KOPT-K1 (cell line): Measurements from ENCODE around the gene TIA1.
"Not testable (repeated sequence)": the region's sequence is repeated elsewhere in the genome, so short reads cannot be mapped to it uniquely, and the experiment has no call there.

ENCODE experiments used
- H3K27ac ChIP-seq: fragments of 200-600 bp; sonication (generic); 2 replicates; pipeline ENCODE4 v1.5.1; 2016; ENCODE audit warnings: antibody characterized with exemption, mild to moderate bottlenecking, low read depth, low read length; ENCODE audit not compliant: poor library complexity, severe bottlenecking
- H3K36me3 ChIP-seq: fragments of 200-600 bp; sonication (generic); 2 replicates; pipeline ENCODE4 v1.5.1; 2017; ENCODE audit warnings: antibody characterized with exemption, mild to moderate bottlenecking, low read length, moderate library complexity; ENCODE audit not compliant: insufficient read depth
- H3K9me3 ChIP-seq: fragments of 200-600 bp; sonication (generic); 2 replicates; pipeline ENCODE4 v1.5.1; 2017; ENCODE audit warnings: antibody characterized with exemption, low read length, mild to moderate bottlenecking; ENCODE audit not compliant: insufficient read depth, poor library complexity, severe bottlenecking

The TIA1 gene

GRCh38 chr2:70248181-70248847 is at the start of gene TIA1:
Gene TIA1, minus strand, starts transcription at chr2:70248628. Its CDS starts 198 bp downstream, at chr2:70248430.
- peak within 1 kb of the TSS; percentile 97 for H3K27ac ChIP-seq
- H3K9me3 ChIP-seq = no peaks in the 10 kb centered on the region
- H3K36me3 ChIP-seq = peaks cover 28% of the 10 kb centered on the region

GRCh38 chr2:70297828-70298227 is 49.4 kb upstream of the TIA1 start:
- H3K27ac ChIP-seq, H3K9me3 ChIP-seq: not testable (repeated sequence)
- peaks cover 47% of the 10 kb centered on the region for H3K36me3 ChIP-seq

GRCh38 chr2:70283500-70284191 is 35.2 kb upstream of the TIA1 start:
- H3K27ac ChIP-seq = no peak overlapping the region
- no peaks in the 10 kb centered on the region for H3K9me3 ChIP-seq
- peaks cover 100% of the 10 kb centered on the region for H3K36me3 ChIP-seq

DNA sequence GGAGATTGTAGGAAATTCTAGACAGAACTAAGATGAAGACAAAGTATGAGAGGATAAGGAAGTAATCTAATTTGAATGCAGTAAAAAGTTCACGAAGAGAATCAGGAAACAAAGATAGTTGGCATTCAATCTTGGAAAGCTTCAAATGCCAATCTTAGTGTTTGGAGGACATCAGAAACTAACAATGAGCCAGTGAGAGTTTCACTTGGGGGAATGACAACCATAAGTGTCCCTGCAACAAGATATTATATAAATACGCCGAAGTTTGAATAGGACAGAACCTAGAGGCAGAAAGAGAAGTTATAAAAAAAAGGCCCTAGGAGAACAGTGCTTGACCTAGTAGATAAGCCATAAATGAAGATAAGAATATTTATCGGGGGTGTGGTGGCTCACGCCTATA is 34.0 kb upstream of the TIA1 start:
- peaks cover 100% of the 10 kb centered on the region for H3K36me3 ChIP-seq
- H3K9me3 ChIP-seq = no peaks in the 10 kb centered on the region
- H3K27ac ChIP-seq = no peak overlapping the region

GRCh38 chr2:70280242-70280798 is 31.9 kb upstream of the TIA1 start:
- Histone ChIP-seq H3K9me3 (no peaks in the 10 kb centered on the region), H3K27ac (no peak overlapping the region), H3K36me3 (peaks cover 98% of the 10 kb centered on the region)

DNA sequence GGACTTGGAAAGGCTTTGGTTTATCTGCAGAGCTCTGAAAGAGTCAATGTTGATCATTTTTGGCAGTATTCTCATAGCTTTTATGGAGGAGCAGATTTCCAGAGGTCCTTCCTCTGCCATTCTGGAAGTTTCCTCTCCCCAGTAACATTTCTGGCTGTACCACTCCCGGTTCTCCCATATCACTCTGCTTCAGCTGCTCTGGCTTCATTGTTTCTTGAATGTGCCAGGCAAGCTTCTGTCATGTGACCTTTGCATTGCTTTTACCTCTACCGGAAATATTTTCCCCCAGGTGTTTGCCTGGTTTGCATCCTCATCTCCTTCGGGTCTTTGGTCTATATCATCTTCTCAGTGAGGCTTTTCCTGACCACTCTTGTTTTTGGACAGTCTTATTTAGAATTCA is 21.9 kb upstream of the TIA1 start:
- no peaks in the 10 kb centered on the region for H3K9me3 ChIP-seq
- no peak overlapping the region for H3K27ac ChIP-seq
- H3K36me3 ChIP-seq = peaks cover 13% of the 10 kb centered on the region

DNA sequence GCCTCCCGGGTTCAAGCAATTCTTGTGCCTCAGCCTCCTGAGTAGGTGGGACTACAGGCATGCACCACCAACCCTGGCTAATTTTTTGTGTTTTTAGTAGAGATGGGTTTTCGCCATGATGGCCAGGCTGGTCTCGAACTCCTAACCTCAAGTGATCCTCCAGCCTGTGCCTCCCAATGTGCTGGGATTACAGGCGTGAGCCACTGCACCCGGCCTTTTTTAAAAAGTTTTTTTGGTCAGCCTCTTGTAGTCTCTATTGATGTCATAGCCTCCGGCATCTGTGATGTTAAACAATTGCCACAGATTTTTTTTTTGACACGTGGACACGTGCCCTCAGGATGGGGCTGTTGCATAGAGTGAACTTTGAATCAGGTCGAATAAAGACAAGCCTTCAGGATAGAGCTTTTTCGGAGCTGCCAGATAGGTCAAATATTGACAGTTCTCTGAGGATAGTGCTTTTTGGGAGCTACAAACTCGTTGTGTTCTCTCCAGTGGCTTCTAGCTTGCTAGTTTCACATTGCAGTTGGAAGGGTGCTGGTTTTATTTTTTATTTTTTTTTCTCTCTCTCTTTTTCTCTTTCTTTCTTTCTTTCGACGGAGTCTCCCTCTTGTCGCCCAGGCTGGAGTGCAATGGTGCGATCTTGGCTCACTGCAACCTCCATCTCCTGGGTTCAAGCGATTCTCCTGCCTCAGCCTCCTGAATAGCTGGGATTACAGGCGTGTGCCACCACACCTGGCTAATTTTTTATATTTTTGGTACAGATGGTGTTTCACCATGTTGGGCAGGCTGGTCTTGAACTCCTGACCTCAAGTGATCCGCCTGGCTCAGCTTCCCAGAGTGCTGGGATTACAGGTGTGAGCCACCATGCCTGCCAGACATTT is 21.2 kb upstream of the TIA1 start:
- peaks cover 14% of the 10 kb centered on the region for H3K36me3 ChIP-seq
- not testable (repeated sequence) for H3K27ac ChIP-seq, H3K9me3 ChIP-seq

DNA sequence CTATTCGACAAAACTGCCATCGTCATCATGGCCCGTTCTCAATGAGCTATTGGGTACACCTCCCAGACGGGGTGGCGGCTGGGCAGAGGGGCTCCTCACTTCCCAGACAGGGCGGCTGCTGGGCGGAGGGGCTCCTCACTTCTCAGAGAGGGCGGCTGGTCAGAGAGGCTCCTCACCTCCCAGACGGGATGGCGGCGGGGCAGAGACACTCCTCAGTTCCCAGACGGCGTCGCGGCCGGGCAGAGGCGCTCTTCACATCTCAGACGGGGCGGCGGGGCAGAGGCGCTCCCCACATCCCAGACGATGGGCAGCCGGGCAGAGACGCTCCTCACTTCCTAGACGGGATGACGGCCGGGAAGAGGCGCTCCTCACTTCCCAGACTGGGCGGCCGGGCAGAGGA is 18.5 kb upstream of the TIA1 start:
- not testable (repeated sequence) for H3K9me3 ChIP-seq, H3K27ac ChIP-seq
- peaks cover 29% of the 10 kb centered on the region for H3K36me3 ChIP-seq

DNA sequence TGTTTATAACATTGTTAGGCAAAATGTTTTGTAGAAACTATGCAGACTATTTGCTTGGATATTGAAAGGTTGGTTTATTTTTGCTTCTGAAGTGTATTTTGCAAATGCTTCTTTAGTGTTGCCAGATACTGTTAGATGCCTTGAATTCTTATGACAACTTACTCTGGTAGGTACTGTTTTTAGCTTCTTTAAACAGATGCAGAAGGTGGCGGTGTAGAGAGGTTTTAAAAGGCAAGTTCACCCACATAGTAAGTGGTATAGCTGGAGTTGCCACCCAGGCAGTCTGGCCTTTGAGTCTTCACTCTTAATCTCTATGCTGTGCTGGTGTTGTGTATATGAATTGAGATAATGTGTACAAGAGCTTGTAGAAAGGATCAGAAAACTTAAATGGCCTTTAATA is 13.1 kb upstream of the TIA1 start:
- Histone ChIP-seq H3K36me3 (peaks cover 49% of the 10 kb centered on the region), H3K27ac (no peak overlapping the region), H3K9me3 (no peaks in the 10 kb centered on the region)

DNA sequence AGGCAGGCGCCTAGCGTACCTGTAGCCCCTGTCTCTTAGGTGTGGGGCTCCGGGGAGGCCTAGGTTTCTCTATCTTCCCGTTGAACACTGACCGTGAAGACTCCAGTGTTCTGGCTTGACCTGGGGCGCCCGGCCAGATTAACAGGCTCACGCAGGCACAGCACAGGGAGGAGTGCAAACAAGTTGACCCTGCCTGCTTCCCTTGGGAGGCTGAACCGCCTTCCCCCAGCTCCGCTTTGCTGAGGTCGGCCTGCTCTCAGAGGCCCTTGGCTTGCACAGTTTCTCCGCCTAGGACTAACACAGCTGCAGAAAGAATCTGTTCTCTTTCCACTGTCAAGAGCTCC is 10.1 kb upstream of the TIA1 start:
- Histone ChIP-seq H3K27ac (peak overlapping the region; percentile 68), H3K36me3 (peaks cover 31% of the 10 kb centered on the region), H3K9me3 (no peaks in the 10 kb centered on the region)

DNA sequence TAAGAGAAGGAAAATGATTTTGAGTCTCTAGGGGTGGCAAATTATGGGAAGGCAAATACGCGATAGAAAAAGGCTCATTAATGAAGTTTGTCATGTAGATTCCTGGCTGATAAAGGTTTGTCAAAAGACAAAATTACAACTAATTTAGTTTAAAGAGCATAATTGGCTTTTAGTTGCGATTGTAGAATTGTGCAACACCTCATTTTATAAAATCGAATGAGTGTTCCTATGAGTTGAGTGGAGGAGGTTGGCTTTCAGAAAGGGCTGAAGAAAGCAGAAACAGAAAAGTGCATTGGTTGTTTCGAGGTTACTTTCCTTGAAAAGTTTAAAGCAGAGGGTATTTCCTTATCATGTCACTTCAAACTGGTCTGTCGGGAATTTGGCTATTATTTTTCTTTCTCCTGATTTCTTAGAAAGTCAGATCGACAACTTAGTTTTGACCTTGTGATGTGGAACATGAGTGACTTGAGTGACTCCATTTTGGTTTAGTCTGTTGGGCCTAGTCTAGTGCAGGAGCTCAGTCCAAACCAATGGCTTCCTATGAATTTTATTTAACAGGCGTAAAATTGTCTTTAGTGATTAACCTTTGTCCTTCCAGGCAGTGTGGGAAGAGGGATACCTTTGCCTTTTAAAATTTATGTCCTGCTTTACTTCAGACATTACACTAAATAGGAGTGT is 7.3 kb upstream of the TIA1 start:
- H3K27ac ChIP-seq = no peak overlapping the region
- H3K36me3 ChIP-seq = peaks cover 9% of the 10 kb centered on the region
- no peaks in the 10 kb centered on the region for H3K9me3 ChIP-seq

DNA sequence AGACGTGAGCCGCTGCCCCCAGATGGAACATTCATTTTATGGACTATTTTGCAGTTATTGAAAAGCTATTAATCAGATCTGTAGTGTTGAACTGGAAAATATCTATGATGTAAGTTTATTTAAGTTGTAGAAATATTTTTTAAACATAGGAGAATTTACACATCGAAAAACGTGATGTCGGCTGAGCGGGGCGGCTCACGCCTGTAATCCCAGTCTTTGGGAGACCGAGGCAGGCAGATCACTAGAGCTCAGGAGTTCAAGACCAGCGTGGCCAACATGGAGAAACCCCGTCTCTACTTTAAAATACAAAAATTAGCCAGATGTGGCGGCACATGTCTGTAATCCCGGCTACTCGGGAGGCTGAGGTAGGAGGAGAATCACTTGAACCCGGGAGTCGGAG is 2.0 kb upstream of the TIA1 start:
- Histone ChIP-seq H3K27ac (no peak overlapping the region), H3K9me3 (no peaks in the 10 kb centered on the region), H3K36me3 (peaks cover 8% of the 10 kb centered on the region; the same call in 1 of the 2 replicates)

DNA sequence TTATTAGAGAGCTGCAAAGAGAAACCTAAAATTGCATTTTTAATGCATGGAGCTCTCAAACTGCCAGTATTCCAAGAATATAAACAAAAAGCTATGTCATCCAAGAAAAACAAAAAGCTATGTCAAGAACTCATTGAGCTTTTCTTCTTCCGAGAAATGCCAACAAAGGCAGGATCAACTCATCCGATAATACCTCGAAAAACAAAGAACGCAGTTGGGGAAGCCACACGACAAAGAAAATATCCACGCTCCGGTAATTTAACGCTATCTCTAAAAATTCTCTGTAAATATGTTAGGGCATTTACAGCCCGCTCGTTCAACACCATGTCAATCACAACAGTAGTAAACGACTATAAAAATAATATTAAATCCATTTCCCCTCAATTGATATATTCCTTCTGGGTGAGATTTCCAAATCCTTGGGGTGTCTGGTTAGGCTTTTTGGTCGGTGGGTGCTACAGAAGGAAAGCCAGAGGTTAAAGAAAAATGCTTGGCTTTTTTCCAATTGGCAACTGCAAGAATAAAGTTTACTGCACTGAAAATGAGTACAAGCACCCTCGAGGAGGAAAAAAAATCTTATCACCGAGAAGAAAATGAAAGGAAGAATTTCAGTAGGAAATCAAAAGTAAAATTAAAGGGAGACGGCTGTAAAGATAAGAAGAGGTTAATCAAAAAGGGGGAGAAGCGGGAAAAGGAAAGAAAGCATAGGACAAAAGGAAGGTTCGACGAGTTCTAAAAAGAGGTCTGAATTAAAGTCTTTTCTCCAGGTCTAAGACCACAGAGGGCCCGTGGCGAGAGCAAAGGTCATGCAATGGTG is 856 bp downstream of the TIA1 start:
- peak overlapping the region; percentile 97 for H3K27ac ChIP-seq
- H3K36me3 ChIP-seq = peaks cover 35% of the 10 kb centered on the region
- no peaks in the 10 kb centered on the region for H3K9me3 ChIP-seq
